Stimulated activated CD4-positive, alpha-beta T cell treated with anti-CD3 and anti-CD28 coated beads, Interleukin-12 subunit alpha, Interleukin-12 subunit beta, amount 100 ng/mL, for 4 hours (primary cell): ENCODE results near the gene EHF.
"Not testable (repeated sequence)": the region's sequence is repeated elsewhere in the genome, so short reads cannot be mapped to it uniquely, and the experiment has no call there.

ENCODE experiments used
- DNase-seq: peaks from one replicate; pipeline ENCODE4 v3.0.0-alpha.2; 2020

The EHF gene

GRCh38 chr11:34674038-34674437 lies 53.1 kb downstream of the EHF start:
- DNase-seq: no peak

- no peak for DNase-seq
Observed at GRCh38 chr11:34676227-34676626, 55.3 kb downstream of the EHF start.

GRCh38 chr11:34679681-34680080 lies 58.8 kb downstream of the EHF start:
- DNase-seq: no peak

- DNase-seq: no peak
Observed at GRCh38 chr11:34680206-34680605, 59.3 kb downstream of the EHF start.

- no peak for DNase-seq
Observed at GRCh38 chr11:34680918-34681586, 60.2 kb downstream of the EHF start.

GRCh38 chr11:34682825-34683224 lies 61.9 kb downstream of the EHF start:
- DNase-seq: no peak

GRCh38 chr11:34683396-34683795 lies 62.5 kb downstream of the EHF start:
- DNase-seq: no peak

- no peak for DNase-seq
Observed at GRCh38 chr11:34685864-34686263, 65.0 kb downstream of the EHF start.

GRCh38 chr11:34692299-34692698 lies 71.4 kb downstream of the EHF start:
- not testable (repeated sequence) for DNase-seq

- no peak for DNase-seq
Observed at GRCh38 chr11:34696862-34697261, 76.0 kb downstream of the EHF start.

- no peak for DNase-seq
Observed at GRCh38 chr11:34706709-34707461, 86.0 kb downstream of the EHF start.

- no peak for DNase-seq
Observed at GRCh38 chr11:34707462-34707840, 86.6 kb downstream of the EHF start.
